ENCODE data around the gene ZCCHC10.

DNA sequence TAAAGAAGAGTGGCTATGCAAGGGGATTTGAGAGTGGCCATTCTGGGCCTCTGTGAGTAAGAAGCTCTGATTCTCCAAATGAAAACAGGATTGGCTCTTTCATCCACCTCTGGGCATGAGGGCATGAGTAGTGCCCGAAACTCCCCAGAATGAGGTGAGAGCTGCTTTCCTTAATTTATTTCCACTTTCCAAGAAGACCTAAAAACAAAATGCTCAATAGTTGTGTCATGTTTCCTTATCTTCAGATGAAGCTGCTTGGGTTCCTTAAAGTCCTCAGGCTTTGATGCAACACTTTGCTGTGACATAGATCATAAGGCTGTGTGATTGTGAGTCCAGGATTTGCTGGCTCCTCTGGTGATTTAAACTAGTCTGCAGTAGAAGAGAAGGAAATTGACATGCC, 3.1 kb upstream of the ZCCHC10 start:
- TF ChIP-seq EP300 (IDR thresholded peaks at IDR 0.05) (no peak), CTCF (IDR thresholded peaks at IDR 0.05) (no peak), POLR2A (IDR thresholded peaks at IDR 0.05) (no peak), POLR2AphosphoS5 (IDR thresholded peaks at IDR 0.05) (no peak)

Measured in upper lobe of left lung (tissue), 4 donors.